ENCODE data around the gene DCAF7. TPM values are rescaled to one million over a fixed set of nuclear protein-coding genes. Genes with fewer than 3 reads are reported as not detected.

Gene DCAF7
- total RNA-seq, 1 experiment from 2014 or later = 58.9 TPM

DNA sequence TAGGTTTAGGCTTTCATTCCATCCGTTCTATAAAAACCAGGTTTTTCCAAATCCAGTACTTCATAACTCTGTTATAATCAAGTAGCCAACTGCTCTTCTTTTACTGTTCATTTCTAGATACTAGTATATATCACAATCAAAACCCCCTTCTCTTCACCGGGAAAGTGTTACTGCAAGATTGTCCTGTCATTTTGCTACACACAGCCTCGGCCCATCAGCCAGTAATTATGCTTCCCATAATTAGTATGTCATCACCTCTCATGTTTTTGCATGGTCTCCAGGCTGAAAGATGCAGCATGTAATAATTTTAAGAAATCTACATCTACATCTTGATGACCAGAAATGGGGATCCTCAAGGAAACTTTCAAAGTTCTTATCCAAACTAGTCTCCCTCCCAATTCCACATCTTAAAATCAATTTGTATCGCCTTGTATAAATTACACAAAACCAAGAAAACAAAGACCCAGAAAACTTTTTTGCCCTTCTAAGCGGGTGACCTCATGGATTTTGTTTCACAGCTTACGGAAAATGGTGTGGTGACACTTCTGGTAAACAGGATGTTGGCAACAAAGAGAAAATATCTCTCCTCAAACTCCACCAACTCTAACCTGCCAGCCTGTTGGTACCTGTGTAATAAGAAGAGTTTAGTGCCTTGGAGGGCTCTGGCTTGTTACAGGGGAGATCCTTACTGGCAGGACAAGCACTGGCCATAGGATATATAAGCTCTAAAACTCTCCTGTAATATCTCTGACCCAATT lies 59.7 kb downstream of the DCAF7 start:
- Mint-ChIP-seq H3K27ac (ENCODE audit: unreplicated experiment) (no peak overlapping the region), H3K4me1 (ENCODE audit: low read depth, unreplicated experiment) (no peaks in the 10 kb centered on the region), H3K9me3 (ENCODE audit: low read depth, unreplicated experiment) (no peaks in the 10 kb centered on the region), H3K4me3 (ENCODE audit: low read depth, unreplicated experiment) (no peak overlapping the region), H3K27me3 (ENCODE audit: unreplicated experiment) (no peaks in the 10 kb centered on the region), H3K36me3 (ENCODE audit: insufficient read depth, unreplicated experiment) (peaks cover 14% of the 10 kb centered on the region)
- DNase-seq = no peak
- TF ChIP-seq, protein P1, sequence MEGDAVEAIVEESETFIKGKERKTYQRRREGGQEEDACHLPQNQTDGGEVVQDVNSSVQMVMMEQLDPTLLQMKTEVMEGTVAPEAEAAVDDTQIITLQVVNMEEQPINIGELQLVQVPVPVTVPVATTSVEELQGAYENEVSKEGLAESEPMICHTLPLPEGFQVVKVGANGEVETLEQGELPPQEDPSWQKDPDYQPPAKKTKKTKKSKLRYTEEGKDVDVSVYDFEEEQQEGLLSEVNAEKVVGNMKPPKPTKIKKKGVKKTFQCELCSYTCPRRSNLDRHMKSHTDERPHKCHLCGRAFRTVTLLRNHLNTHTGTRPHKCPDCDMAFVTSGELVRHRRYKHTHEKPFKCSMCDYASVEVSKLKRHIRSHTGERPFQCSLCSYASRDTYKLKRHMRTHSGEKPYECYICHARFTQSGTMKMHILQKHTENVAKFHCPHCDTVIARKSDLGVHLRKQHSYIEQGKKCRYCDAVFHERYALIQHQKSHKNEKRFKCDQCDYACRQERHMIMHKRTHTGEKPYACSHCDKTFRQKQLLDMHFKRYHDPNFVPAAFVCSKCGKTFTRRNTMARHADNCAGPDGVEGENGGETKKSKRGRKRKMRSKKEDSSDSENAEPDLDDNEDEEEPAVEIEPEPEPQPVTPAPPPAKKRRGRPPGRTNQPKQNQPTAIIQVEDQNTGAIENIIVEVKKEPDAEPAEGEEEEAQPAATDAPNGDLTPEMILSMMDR (IDR thresholded peaks at IDR 0.05; ENCODE audit: unreplicated experiment) = no peak
- intact Hi-C loops (cut with micrococcal nuclease; ENCODE audit: unreplicated experiment) = no loop called here
- BruUV-seq (replicated peaks) = no TSS peak
- CTCF ChIA-PET = no interaction called here

DNA sequence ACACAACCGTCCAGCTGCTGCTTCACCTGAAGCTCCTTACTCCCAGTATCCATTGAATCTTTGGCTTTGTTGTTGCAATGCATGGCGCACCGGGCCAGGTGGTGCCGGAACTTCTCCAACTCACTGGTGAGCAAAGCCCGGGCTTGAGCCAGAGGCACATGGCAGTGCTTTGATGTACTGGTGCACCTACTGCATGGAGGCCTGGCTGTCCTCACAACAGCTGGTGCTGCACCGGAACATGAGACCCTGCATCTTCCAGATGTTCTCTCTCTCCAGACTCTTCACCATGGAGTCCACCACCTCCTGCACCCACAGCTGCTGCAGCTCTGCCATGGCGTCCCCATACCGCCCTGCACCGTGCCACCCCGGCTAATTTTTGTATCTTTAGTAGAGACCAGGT lies 60.6 kb downstream of the DCAF7 start:
- Mint-ChIP-seq H3K27me3 (ENCODE audit: unreplicated experiment) (no peaks in the 10 kb centered on the region), H3K4me1 (ENCODE audit: low read depth, unreplicated experiment) (no peaks in the 10 kb centered on the region), H3K27ac (ENCODE audit: unreplicated experiment) (no peak overlapping the region), H3K4me3 (ENCODE audit: low read depth, unreplicated experiment) (no peak overlapping the region), H3K9me3 (ENCODE audit: low read depth, unreplicated experiment) (no peaks in the 10 kb centered on the region), H3K36me3 (ENCODE audit: insufficient read depth, unreplicated experiment) (peaks cover 5% of the 10 kb centered on the region)
- BruUV-seq (replicated peaks) = no TSS peak
- intact Hi-C loops (cut with micrococcal nuclease; ENCODE audit: unreplicated experiment) = no loop called here
- TF ChIP-seq, protein P1 (IDR thresholded peaks at IDR 0.05; ENCODE audit: unreplicated experiment) = no peak
- CTCF ChIA-PET = interaction anchor here (1.6 kb wide), 1 partner anchor 11 kb away, joined by 6 read pairs; the partner anchor contains the start of gene MAP3K3
- no peak for DNase-seq

DNA sequence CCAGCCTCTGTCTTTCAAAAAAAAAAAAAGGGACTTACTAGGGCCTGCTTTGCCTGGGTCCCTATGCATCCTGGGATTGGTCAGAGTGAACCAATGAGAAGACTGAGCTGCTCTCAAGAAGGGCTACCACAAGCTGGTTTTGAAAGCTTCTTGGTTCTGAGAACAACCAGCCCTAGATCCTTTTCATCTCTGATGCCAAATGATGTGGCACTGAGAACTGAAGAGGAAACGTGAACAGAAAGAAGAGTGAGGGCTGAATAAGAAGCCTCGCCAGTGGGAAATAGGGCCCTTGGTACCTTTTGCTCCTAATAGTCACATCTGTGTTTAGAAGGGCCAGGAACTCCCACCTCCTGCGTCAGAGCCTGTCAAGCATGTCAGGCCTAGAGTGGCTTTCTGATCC lies 61.1 kb downstream of the DCAF7 start:
- TF ChIP-seq, protein P1 (IDR thresholded peaks at IDR 0.05; ENCODE audit: unreplicated experiment) = no peak
- no TSS peak for BruUV-seq (replicated peaks)
- Mint-ChIP-seq H3K36me3 (ENCODE audit: insufficient read depth, unreplicated experiment) (peaks cover 5% of the 10 kb centered on the region), H3K4me3 (ENCODE audit: low read depth, unreplicated experiment) (no peak overlapping the region), H3K27ac (ENCODE audit: unreplicated experiment) (no peak overlapping the region), H3K4me1 (ENCODE audit: low read depth, unreplicated experiment) (no peaks in the 10 kb centered on the region), H3K27me3 (ENCODE audit: unreplicated experiment) (no peaks in the 10 kb centered on the region), H3K9me3 (ENCODE audit: low read depth, unreplicated experiment) (no peaks in the 10 kb centered on the region)
- CTCF ChIA-PET = interaction anchor here (0.6 to 1.6 kb wide), 6 partner anchors 11 to 462 kb away, joined by 3 to 10 read pairs (median 4); partner anchors contain the start of gene MAP3K3
- no peak for DNase-seq
- intact Hi-C loops (cut with micrococcal nuclease; ENCODE audit: unreplicated experiment) = no loop called here

DNA sequence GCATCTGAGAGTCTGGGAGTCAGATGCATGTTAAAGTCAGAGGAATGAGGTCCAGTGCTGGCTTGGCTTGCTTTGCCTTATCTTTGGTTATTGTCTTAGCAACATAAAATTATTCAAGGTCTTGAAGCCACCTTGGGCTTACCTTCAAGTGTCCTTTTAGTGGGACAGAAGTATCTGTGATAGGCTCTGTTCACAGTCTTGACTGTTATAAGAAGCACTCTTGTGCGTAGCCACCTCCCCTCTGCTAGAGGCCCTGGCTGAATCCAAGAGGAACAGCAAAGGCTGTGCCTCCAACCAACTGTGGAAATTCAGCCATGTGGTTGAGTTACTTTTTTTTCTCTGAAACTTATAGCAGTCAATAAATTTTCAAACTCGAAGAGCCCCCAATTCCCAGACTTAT lies 63.4 kb downstream of the DCAF7 start:
- CTCF ChIA-PET = no interaction called here
- TF ChIP-seq, protein P1 (IDR thresholded peaks at IDR 0.05; ENCODE audit: unreplicated experiment) = no peak
- no peaks in the 10 kb centered on the region for H3K36me3 Mint-ChIP-seq (ENCODE audit: insufficient read depth, unreplicated experiment)
- H3K4me1 Mint-ChIP-seq (ENCODE audit: low read depth, unreplicated experiment) = no peaks in the 10 kb centered on the region
- no TSS peak for BruUV-seq (replicated peaks)
- H3K4me3 Mint-ChIP-seq (ENCODE audit: low read depth, unreplicated experiment) = no peak overlapping the region
- intact Hi-C loops (cut with micrococcal nuclease; ENCODE audit: unreplicated experiment) = loop anchor here (2.0 kb wide), 1 partner anchor 189 kb away; no protein-coding TSS in a partner anchor
- no peaks in the 10 kb centered on the region for H3K9me3 Mint-ChIP-seq (ENCODE audit: low read depth, unreplicated experiment)
- H3K27ac Mint-ChIP-seq (ENCODE audit: unreplicated experiment) = no peak overlapping the region
- DNase-seq = no peak
- peaks cover 14% of the 10 kb centered on the region for H3K27me3 Mint-ChIP-seq (ENCODE audit: unreplicated experiment)
